HEK293 (cell line): ENCODE results near the gene RORC.

ENCODE experiments used
- GLIS1 ChIP-seq: fragments of 450-650 bp; formaldehyde crosslinking; IDR thresholded peaks from 2 replicates; pipeline ENCODE4 v1.5.1; 2016; ENCODE audit warnings: missing biosample characterization, missing genetic modification characterization
- YY1 ChIP-seq: fragments of 450-650 bp; formaldehyde crosslinking; IDR thresholded peaks from 2 replicates; pipeline ENCODE4 v1.5.1; 2018; ENCODE audit warnings: missing biosample characterization, missing genetic modification characterization
- ZBTB10 ChIP-seq: fragments of 450-650 bp; formaldehyde crosslinking; IDR thresholded peaks from 2 replicates; pipeline ENCODE4 v1.5.1; 2016; ENCODE audit warnings: missing biosample characterization, missing genetic modification characterization
- ZBTB11 ChIP-seq: fragments of 450-650 bp; formaldehyde crosslinking; conservative IDR thresholded peaks from 2 replicates; pipeline ENCODE4 v1.5.1; 2016; ENCODE audit warnings: low read depth, missing biosample characterization, missing genetic modification characterization
- ZBTB48 ChIP-seq: fragments of 450-650 bp; formaldehyde crosslinking; IDR thresholded peaks from 2 replicates; pipeline ENCODE4 v1.5.1; 2016; ENCODE audit warnings: missing biosample characterization, missing genetic modification characterization
- ZBTB6 ChIP-seq: fragments of 450-650 bp; formaldehyde crosslinking; IDR thresholded peaks from 2 replicates; pipeline ENCODE4 v1.5.1; 2017; ENCODE audit warnings: missing biosample characterization, missing genetic modification characterization
- ZFP37 ChIP-seq: fragments of 450-650 bp; formaldehyde crosslinking; IDR thresholded peaks from 2 replicates; pipeline ENCODE4 v1.5.1; 2016; ENCODE audit warnings: missing biosample characterization, missing genetic modification characterization
- ZNF114 ChIP-seq: fragments of 450-650 bp; formaldehyde crosslinking; IDR thresholded peaks from 2 replicates; pipeline ENCODE4 v1.5.0; 2017; ENCODE audit warnings: missing biosample characterization, missing genetic modification characterization
- ZNF132 ChIP-seq: fragments of 450-650 bp; formaldehyde crosslinking; IDR thresholded peaks from 2 replicates; pipeline ENCODE4 v1.5.1; 2017; ENCODE audit warnings: missing biosample characterization, missing genetic modification characterization, borderline replicate concordance
- ZNF146 ChIP-seq: fragments of 450-650 bp; formaldehyde crosslinking; IDR thresholded peaks from 2 replicates; pipeline ENCODE4 v1.5.1; 2016; ENCODE audit warnings: missing biosample characterization, missing genetic modification characterization
- ZNF184 ChIP-seq: fragments of 450-650 bp; IDR thresholded peaks from 2 replicates; pipeline ENCODE4 v1.5.1; 2018; ENCODE audit warnings: missing biosample characterization, mild to moderate bottlenecking, missing genetic modification characterization
- ZNF2 ChIP-seq: fragments of 450-650 bp; formaldehyde crosslinking; IDR thresholded peaks from 2 replicates; pipeline ENCODE4 v1.5.1; 2016; ENCODE audit warnings: missing biosample characterization, missing genetic modification characterization
- ZNF221 ChIP-seq: fragments of 450-650 bp; formaldehyde crosslinking; IDR thresholded peaks from 2 replicates; pipeline ENCODE4 v1.5.1; 2017; ENCODE audit warnings: missing biosample characterization, missing genetic modification characterization, borderline replicate concordance
- ZNF341 ChIP-seq: fragments of 450-650 bp; formaldehyde crosslinking; IDR thresholded peaks from 2 replicates; pipeline ENCODE4; 2016; ENCODE audit warnings: low read depth, missing biosample characterization, missing genetic modification characterization
- ZNF366 ChIP-seq: fragments of 450-650 bp; formaldehyde crosslinking; conservative IDR thresholded peaks from 2 replicates; pipeline ENCODE4 v1.5.1; 2016; ENCODE audit warnings: missing biosample characterization, missing genetic modification characterization
- ZNF513 ChIP-seq: fragments of 450-650 bp; IDR thresholded peaks from 2 replicates; pipeline ENCODE4 v1.5.1; 2018; ENCODE audit warnings: missing biosample characterization, missing genetic modification characterization
- ZNF521 ChIP-seq: fragments of 450-650 bp; formaldehyde crosslinking; IDR thresholded peaks from 2 replicates; pipeline ENCODE4 v1.5.1; 2017; ENCODE audit warnings: missing biosample characterization, mild to moderate bottlenecking, missing genetic modification characterization
- ZNF548 ChIP-seq: fragments of 450-650 bp; formaldehyde crosslinking; IDR thresholded peaks from 2 replicates; pipeline ENCODE4 v1.5.1; 2016; ENCODE audit warnings: missing biosample characterization, missing genetic modification characterization
- ZNF561 ChIP-seq: fragments of 450-650 bp; IDR thresholded peaks from 2 replicates; pipeline ENCODE4 v1.5.1; 2018; ENCODE audit warnings: missing biosample characterization, missing genetic modification characterization, borderline replicate concordance
- ZNF621 ChIP-seq: fragments of 450-650 bp; formaldehyde crosslinking; IDR thresholded peaks from 2 replicates; pipeline ENCODE4 v1.5.1; 2017; ENCODE audit warnings: missing biosample characterization, missing genetic modification characterization
- ZNF623 ChIP-seq: fragments of 450-650 bp; formaldehyde crosslinking; IDR thresholded peaks from 2 replicates; pipeline ENCODE4 v1.5.1; 2016; ENCODE audit warnings: missing biosample characterization, missing genetic modification characterization
- ZNF629 ChIP-seq: fragments of 450-650 bp; formaldehyde crosslinking; IDR thresholded peaks from 2 replicates; pipeline ENCODE4 v1.5.1; 2017; ENCODE audit warnings: missing biosample characterization, missing genetic modification characterization
- ZNF639 ChIP-seq: fragments of 450-650 bp; formaldehyde crosslinking; IDR thresholded peaks from 2 replicates; pipeline ENCODE4 v1.5.1; 2016; ENCODE audit warnings: missing biosample characterization, missing genetic modification characterization
- ZNF701 ChIP-seq: fragments of 450-650 bp; formaldehyde crosslinking; IDR thresholded peaks from 2 replicates; pipeline ENCODE4 v1.5.1; 2016; ENCODE audit warnings: missing biosample characterization, missing genetic modification characterization
- TF ChIP-seq, protein P1 (sequence below): fragments of 450-650 bp; formaldehyde crosslinking; IDR thresholded peaks from 2 replicates; pipeline ENCODE4 v1.5.1; 2017; ENCODE audit warnings: missing biosample characterization, mild to moderate bottlenecking, missing genetic modification characterization, moderate library complexity
- TF ChIP-seq, protein P2 (sequence below): fragments of 450-650 bp; formaldehyde crosslinking; IDR thresholded peaks from 2 replicates; pipeline ENCODE4 v1.5.1; 2017; ENCODE audit warnings: missing biosample characterization, missing genetic modification characterization

Gene RORC

DNA sequence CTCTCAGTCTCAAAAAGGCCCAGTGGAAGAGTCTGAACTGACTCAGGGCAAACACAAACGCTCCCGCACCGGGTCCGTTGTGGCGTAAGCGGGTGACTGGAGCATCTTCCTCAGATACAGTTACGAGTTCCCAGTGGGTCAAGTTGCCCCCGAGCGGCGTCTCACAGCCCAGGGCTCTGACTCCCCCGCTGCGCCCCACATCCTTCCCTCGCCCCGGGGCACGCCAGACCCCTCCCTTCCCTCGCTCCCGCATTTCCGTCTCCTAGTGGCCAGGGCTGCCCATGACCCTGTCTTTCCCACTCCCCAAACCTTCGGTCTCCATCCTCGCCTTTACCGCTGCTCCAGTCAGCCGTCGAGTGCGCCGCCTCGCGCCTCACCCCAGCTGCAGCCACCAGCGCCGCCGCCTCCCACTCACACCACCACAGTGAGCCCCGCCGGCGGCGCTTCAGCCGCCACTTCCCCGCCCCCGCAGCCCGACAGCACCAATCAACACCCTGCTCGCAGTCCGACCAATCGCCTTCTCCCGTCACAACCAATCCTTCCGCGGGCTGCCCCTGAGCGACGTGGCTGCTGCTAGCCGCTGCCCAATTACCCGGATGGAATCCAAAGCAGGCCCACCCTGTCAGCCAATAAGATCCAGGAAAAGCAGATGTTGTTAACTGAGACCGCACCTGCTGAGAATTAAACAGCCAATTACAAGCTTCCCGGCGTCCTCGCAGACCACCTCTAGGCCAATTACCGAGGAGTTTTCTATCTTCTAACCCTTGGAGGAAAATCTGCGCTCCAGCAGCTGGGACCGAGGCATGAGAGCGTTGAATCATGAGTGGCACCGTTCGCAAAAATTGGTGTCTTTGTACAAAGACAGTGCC lies 41.3 kb downstream of the RORC start, which contains the start of gene TDRKH (continued):
- TF ChIP-seq ZNF341 (tag by site-specific recombination) (peak; percentile 48), ZNF184 (tag by site-specific recombination) (no peak), ZNF366 (tag by site-specific recombination) (peak; percentile 36; the same call in 1 of the 2 replicates), ZNF2 (peak; percentile 96), ZNF132 (tag by site-specific recombination) (no peak), ZBTB6 (tag by site-specific recombination) (peak; percentile 98), ZFP37 (tag by site-specific recombination) (peak; percentile 81), ZBTB11 (tag by site-specific recombination) (peak; percentile 19; the same call in 1 of the 2 replicates), ZNF561 (tag by site-specific recombination) (peak; percentile 61; the same call in 1 of the 2 replicates), ZNF621 (tag by site-specific recombination) (peak; percentile 93; the same call in 1 of the 2 replicates), ZNF548 (peak; percentile 75; the same call in 1 of the 2 replicates), ZNF701 (tag by site-specific recombination) (no peak), ZBTB48 (peak; percentile 84), ZNF629 (peak; percentile 69; the same call in 1 of the 2 replicates), ZNF513 (tag by site-specific recombination) (no peak), ZNF639 (tag by site-specific recombination) (peak; percentile 57; the same call in 1 of the 2 replicates), GLIS1 (tag by site-specific recombination) (peak; percentile 92), ZNF146 (peak; percentile 34; the same call in 1 of the 2 replicates), YY1 (tag by site-specific recombination) (no peak), ZNF221 (tag by site-specific recombination) (no peak), ZNF623 (no peak), ZNF521 (tag by site-specific recombination) (no peak), ZNF114 (tag by site-specific recombination) (no peak), ZBTB10 (tag by site-specific recombination) (peak; percentile 92)
- TF ChIP-seq, protein P1, sequence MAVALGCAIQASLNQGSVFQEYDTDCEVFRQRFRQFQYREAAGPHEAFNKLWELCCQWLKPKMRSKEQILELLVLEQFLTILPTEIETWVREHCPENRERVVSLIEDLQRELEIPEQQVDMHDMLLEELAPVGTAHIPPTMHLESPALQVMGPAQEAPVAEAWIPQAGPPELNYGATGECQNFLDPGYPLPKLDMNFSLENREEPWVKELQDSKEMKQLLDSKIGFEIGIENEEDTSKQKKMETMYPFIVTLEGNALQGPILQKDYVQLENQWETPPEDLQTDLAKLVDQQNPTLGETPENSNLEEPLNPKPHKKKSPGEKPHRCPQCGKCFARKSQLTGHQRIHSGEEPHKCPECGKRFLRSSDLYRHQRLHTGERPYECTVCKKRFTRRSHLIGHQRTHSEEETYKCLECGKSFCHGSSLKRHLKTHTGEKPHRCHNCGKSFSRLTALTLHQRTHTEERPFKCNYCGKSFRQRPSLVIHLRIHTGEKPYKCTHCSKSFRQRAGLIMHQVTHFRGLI (tag by site-specific recombination), result no peak; the same call in 1 of the 2 replicates
- TF ChIP-seq, protein P2, sequence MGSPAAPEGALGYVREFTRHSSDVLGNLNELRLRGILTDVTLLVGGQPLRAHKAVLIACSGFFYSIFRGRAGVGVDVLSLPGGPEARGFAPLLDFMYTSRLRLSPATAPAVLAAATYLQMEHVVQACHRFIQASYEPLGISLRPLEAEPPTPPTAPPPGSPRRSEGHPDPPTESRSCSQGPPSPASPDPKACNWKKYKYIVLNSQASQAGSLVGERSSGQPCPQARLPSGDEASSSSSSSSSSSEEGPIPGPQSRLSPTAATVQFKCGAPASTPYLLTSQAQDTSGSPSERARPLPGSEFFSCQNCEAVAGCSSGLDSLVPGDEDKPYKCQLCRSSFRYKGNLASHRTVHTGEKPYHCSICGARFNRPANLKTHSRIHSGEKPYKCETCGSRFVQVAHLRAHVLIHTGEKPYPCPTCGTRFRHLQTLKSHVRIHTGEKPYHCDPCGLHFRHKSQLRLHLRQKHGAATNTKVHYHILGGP (tag by site-specific recombination), result no peak
